HG03432 (cell line): ENCODE measurements around the gene ZNF385C.

Experiments used
- ATAC-seq: cut with Tn5 transposase; IDR thresholded peaks from one replicate; pipeline ENCODE4 v1.9.1; 2021; ENCODE audit warnings: mild to moderate bottlenecking, moderate library complexity; ENCODE audit not compliant: unreplicated experiment

The ZNF385C gene

GRCh38 chr17:41998497-41998896 lies 99.8 kb downstream of the ZNF385C start:
- ATAC-seq, result no peak

- ATAC-seq, result no peak
Observed at GRCh38 chr17:41996855-41997164, 101.5 kb downstream of the ZNF385C start.

- no peak for ATAC-seq
Observed at GRCh38 chr17:41992576-41992975, 105.7 kb downstream of the ZNF385C start.

- ATAC-seq, result no peak
Observed at GRCh38 chr17:41989702-41990419, 108.4 kb downstream of the ZNF385C start.

DNA sequence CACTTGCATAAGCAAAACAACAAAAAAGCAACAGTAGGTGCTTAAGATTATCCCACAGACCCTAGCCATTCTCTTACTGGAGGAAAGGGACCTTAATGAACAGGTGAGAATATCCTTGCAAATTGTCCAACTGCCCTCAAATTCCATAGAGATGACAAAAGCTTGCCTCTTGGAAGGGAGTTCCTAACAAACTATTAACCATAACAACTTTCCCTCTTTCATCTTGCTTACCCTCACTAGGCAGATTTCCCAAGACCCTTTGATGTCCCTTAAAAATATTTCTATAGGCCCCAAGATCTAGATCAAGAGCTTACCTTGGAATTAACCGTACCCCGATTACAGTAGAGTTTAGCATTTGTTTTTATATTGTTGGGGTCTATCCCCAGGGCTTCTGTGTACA lies 109.9 kb downstream of the ZNF385C start:
- ATAC-seq, result no peak

GRCh38 chr17:41987642-41988041 lies 110.6 kb downstream of the ZNF385C start:
- no peak for ATAC-seq

- no peak for ATAC-seq
Observed at GRCh38 chr17:41986634-41987033, 111.6 kb downstream of the ZNF385C start.

DNA sequence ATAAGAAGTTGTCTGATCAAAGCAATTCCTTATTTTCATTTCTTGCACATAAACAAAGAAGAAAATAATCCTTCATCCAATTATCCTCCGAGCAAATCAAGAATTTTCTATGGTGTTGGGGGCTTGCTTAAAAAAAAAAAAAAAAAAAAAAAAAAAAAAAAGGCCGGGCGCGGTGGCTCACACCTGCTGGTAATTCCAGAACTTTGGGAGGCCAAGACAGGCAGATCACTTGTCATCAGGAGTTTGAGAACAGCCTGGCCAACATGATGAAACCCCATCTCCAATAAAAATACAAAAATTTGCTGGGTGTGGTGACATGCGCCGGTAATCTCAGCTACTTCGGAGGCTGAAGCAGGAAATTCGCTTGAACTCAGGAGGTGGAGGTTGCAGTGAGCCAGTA lies 112.4 kb downstream of the ZNF385C start:
- ATAC-seq, result no peak

- no peak for ATAC-seq
Observed at GRCh38 chr17:41984454-41984853, 113.8 kb downstream of the ZNF385C start.

DNA sequence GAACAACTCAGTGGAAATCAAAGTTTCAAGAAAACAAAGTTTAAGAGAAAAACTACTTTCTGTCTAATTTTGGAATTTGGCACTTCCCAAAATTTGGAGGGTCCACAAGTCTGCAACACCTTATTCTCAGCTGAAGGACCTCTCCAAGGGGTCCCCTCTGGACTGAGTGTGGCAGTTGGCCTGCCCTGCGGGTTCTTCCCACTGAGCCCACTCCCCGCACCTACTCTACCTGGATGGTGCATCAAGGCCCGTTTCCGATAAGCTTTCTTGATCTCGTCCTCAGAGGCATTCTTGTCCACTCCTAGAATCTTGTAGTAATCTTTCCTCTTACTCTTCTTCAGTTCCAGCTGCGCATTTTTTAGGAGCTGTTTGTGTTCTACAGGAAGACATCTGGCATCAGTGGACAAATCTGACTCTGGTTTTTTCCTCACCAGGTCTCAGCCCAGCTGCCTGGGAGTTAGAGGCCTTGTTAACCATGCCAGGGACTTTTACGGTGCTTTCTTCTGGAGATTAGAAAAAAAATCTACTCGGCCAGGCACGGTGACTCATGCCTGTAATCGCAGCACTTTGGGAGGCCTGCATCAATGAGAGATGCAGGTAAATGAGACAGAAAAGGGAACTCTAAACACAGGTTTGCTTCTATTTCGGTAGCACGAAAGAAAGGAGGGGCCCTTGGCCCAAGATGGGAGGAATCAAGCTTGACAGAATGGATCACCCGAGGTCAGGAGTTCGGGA lies 116.1 kb downstream of the ZNF385C start:
- ATAC-seq, result no peak

- ATAC-seq, result no peak
Observed at GRCh38 chr17:41977991-41978390, 120.3 kb downstream of the ZNF385C start.

- no peak for ATAC-seq
Observed at GRCh38 chr17:41976142-41976768, 122.0 kb downstream of the ZNF385C start.
